ENCODE results near the gene METAP1D.
A peak's percentile ranks its signal among the peaks of the same experiment; 100 is the strongest.
"Not testable (repeated sequence)": the region's sequence is repeated elsewhere in the genome, so short reads cannot be mapped to it uniquely, and the experiment has no call there.

The METAP1D gene

GRCh38 chr2:171999604-172000469 lies at the start of gene METAP1D:
METAP1D (plus strand) TSS chr2:171999953; CDS start chr2:171999970, 17 bp downstream.
- DNase-seq (ENCODE audit: low read depth) = peak; percentile 69

GRCh38 chr2:171952276-171952675 lies 47.5 kb upstream of the METAP1D start:
- no peak for DNase-seq (ENCODE audit: low read depth)

DNA sequence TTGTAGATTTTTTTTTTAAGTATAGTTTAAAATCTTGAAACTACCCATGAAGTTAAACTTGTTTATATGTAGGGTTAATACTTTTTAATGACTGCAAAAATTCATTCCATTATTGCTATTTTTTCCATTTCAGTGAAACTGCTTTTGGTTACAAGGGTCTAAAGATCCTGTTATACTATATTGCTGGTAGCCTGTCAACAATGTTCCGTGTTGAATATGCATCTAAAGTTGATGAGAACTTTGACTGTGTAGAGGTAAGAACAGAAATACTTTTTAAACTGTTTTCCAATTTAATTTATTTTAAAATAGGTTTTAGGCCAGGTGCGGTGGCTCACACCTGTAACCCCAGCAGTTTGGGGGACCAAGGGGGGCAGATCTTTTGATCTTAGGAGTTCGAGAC lies 47.0 kb upstream of the METAP1D start:
- no peak for DNase-seq (ENCODE audit: low read depth)

GRCh38 chr2:171956135-171956825 lies 43.5 kb upstream of the METAP1D start:
- DNase-seq (ENCODE audit: low read depth) = no peak

DNA sequence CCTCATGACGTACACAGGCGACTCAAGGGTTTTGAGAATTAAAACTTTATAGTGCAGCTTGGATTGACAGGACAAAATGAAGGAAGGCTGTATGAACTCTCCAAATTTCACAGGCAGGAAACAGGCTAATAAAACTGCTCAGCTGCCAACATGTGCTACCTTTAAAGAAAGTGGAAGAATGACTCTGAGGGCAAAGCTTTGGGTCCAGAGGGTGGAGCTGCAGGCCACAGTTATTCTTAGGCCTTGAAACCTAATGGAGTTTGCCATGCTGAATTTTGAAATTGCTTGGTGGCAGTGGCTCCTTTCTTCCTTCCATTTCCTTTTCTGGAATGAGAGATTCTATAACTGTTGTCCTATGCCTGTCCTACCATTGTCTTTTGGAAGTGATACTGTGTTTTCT lies 42.7 kb upstream of the METAP1D start:
- DNase-seq (ENCODE audit: low read depth) = no peak

DNA sequence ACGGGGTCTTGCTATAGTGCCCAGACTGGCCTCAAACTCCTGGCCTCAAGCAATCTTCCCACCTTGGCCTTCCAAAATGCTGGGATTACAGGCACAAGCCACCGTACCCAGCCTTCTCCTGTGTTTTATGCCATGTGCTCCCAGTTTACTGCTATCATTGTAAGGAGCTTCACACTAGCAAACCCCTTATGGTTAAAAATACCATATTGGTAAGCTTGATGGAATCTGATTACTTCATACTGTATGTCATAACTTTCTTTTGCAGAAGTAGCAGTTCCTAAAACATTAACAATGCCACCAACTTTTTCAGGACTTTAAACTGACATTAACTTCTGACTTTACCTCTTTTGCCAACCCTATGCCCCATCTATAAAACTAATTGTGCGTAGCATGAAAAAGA lies 41.3 kb upstream of the METAP1D start:
- DNase-seq (ENCODE audit: low read depth) = no peak

GRCh38 chr2:171959998-171960397 lies 39.8 kb upstream of the METAP1D start:
- DNase-seq (ENCODE audit: low read depth) = no peak

- DNase-seq (ENCODE audit: low read depth) = no peak
These were observed 39.2 kb upstream of the METAP1D start for GRCh38 chr2:171960570-171960969.

- no peak for DNase-seq (ENCODE audit: low read depth)
These were observed 36.6 kb upstream of the METAP1D start for GRCh38 chr2:171963198-171963597.

- no peak for DNase-seq (ENCODE audit: low read depth)
These were observed 35.4 kb upstream of the METAP1D start for GRCh38 chr2:171964308-171964707.

DNA sequence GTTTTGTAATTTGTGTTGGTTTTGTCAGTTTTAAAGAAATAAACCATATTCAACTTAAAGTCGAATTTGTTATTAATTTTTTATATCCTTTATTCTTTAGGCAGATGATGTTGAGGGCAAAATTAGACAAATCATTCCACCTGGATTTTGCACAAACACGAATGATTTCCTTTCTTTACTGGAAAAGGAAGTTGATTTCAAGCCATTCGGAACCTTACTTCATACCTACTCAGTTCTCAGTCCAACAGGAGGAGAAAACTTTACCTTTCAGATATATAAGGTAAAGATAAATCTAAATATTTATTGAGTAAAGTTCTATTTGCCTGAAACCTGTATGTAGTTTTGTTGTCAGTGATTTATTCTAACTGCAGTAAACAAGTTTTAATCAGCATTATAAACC lies 34.5 kb upstream of the METAP1D start:
- DNase-seq (ENCODE audit: low read depth) = no peak

DNA sequence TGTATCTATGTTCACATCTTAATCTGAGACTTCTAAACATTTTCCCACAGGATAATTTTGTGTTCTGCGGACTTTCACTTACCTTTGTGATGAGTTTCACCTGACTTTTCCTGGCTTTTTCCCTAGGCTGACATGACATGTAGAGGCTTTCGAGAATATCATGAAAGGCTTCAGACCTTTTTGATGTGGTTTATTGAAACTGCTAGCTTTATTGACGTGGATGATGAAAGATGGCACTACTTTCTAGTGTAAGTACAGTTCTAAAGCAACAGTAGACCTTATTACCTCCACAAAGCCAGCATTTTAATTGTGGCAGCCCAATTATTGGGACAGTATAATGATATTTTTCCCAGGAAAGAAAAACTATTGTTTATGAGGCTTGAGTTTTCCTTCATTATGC lies 34.1 kb upstream of the METAP1D start:
- DNase-seq (ENCODE audit: low read depth) = no peak

DNA sequence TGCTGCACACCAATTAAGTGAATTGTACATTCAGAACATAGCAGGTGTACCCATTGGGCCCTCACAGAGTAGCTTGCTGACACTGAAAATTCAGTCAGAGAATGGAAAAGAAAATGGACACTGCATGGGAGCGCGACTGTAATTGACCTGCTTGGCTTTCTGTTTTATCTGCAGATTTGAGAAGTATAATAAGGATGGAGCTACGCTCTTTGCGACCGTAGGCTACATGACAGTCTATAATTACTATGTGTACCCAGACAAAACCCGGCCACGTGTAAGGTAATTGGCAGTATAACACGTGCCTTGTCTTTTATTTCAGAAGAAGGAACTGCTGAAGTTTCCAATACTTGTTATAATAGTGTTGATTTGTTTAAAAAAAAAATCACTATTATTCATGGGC lies 33.5 kb upstream of the METAP1D start:
- no peak for DNase-seq (ENCODE audit: low read depth)

DNA sequence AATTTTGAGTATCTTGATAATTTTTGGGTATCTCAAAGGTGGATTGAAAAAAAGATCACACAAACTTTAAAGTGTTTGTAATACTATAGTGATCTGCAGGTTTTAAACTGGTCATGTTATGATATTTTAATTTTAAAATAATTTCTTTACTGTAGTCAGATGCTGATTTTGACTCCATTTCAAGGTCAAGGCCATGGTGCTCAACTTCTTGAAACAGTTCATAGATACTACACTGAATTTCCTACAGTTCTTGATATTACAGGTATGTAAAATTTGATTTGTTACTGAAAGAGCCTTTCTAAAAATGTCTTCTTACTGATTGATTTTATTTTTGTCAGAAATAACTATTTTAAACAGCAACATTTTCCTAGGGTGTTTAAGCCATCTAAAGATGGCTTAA lies 33.1 kb upstream of the METAP1D start:
- no peak for DNase-seq (ENCODE audit: low read depth)

GRCh38 chr2:171968509-171968908 lies 31.2 kb upstream of the METAP1D start:
- no peak for DNase-seq (ENCODE audit: low read depth)

- DNase-seq (ENCODE audit: low read depth) = no peak
These were observed 27.3 kb upstream of the METAP1D start for GRCh38 chr2:171972329-171972982.

DNA sequence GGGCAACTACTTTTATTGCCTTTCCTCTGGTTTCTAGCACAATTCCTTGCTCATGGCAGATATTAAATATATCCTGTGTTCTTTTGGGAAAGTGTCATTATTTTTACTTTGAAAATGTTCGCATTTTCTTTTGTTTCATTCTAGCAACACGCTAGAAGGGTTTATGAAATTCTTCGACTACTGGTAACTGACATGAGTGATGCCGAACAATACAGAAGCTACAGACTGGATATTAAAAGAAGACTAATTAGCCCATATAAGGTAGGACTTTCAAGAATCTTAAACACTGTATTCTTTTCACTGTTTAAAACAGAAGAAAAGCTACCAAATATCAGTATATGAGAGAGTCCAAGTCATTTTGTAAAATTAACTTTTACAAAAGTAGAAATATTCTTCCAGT lies 20.6 kb upstream of the METAP1D start:
- no peak for DNase-seq (ENCODE audit: low read depth)

DNA sequence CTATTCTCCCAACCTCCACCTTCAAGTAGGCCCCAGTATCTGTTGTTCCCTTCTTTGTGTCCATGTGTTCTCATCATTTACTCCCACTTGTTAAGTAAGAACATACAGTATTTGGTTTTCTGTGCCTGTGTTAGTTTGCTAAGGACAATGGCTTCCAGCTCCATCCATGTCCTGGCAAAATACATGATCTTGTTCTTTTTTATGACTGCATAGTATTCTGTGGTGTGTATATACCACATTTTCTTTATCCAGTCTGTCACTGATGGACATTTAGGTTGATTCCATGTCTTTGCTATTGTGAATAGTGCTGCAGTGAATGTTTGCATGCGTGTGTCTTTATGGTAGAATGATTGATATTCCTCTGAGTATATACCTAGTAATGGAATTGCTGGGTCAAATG lies 15.8 kb upstream of the METAP1D start:
- not testable (repeated sequence) for DNase-seq (ENCODE audit: low read depth)

- no peak for DNase-seq (ENCODE audit: low read depth)
These were observed 14.7 kb upstream of the METAP1D start for GRCh38 chr2:171985076-171985475.

- DNase-seq (ENCODE audit: low read depth) = no peak
These were observed 13.0 kb upstream of the METAP1D start for GRCh38 chr2:171986778-171987177.

- DNase-seq (ENCODE audit: low read depth) = no peak
These were observed 8.7 kb upstream of the METAP1D start for GRCh38 chr2:171991027-171991426.

GRCh38 chr2:171995586-171995985 lies 4.2 kb upstream of the METAP1D start:
- no peak for DNase-seq (ENCODE audit: low read depth)

GRCh38 chr2:171996021-171996420 lies 3.7 kb upstream of the METAP1D start:
- DNase-seq (ENCODE audit: low read depth) = no peak

All from T-helper 22 cell (primary cell).